Hepatocyte (in vitro differentiated cells): Measurements from ENCODE around the gene MVD.

Experiments used
- CTCF ChIP-seq: fragments of 200-600 bp; sonication (generic); IDR thresholded peaks from 2 replicates; pipeline ENCODE4 v1.5.1; 2016; ENCODE audit warnings: antibody characterized with exemption, mild to moderate bottlenecking; ENCODE audit not compliant: poor library complexity
- EZH2phosphoT487 ChIP-seq: fragments of 200-600 bp; sonication (generic); IDR thresholded peaks from one replicate; pipeline ENCODE4 v1.6.1; 2018; ENCODE audit warnings: antibody characterized with exemption, mild to moderate bottlenecking, low read depth, moderate library complexity; ENCODE audit not compliant: unreplicated experiment, severe bottlenecking

GRCh38 chr16:88608076-88608475 lies 54.8 kb downstream of the MVD start:
- no peak for TF ChIP-seq CTCF
- TF ChIP-seq EZH2phosphoT487: no peak
